ENCODE measurements around the gene PTGES3L.
A peak's percentile ranks its signal among the peaks of the same experiment; 100 is the strongest.
"Not testable (repeated sequence)": the region's sequence is repeated elsewhere in the genome, so short reads cannot be mapped to it uniquely, and the experiment has no call there.

The PTGES3L gene

GRCh38 chr17:42980274-42980765 lies 440 bp upstream of the PTGES3L start, which contains the start of gene RUNDC1:
TSS of gene RUNDC1 (plus strand) at chr17:42980565. CDS start at chr17:42980577, 12 bp downstream.
- peak; percentile 88 to 90 for DNase-seq (ENCODE audit: low read depth in 2 of 2)

- DNase-seq (ENCODE audit: low read depth in 2 of 2): not testable (repeated sequence)
Measured at GRCh38 chr17:42975701-42976100, 4.2 kb downstream of the PTGES3L start.

GRCh38 chr17:42975265-42975664 lies 4.6 kb downstream of the PTGES3L start:
- DNase-seq (ENCODE audit: low read depth in 2 of 2): no peak

GRCh38 chr17:42973323-42973722 lies 6.6 kb downstream of the PTGES3L start:
- not testable (repeated sequence) for DNase-seq (ENCODE audit: low read depth in 2 of 2)

- DNase-seq (ENCODE audit: low read depth in 2 of 2): no peak
Measured at GRCh38 chr17:42971589-42971988, 8.3 kb downstream of the PTGES3L start.

GRCh38 chr17:42969001-42969581 lies 10.8 kb downstream of the PTGES3L start:
- no peak for DNase-seq (ENCODE audit: low read depth in 2 of 2)

GRCh38 chr17:42967925-42968324 lies 12.0 kb downstream of the PTGES3L start:
- DNase-seq (ENCODE audit: low read depth in 2 of 2): no peak

- peak; percentile 85 to 87 for DNase-seq (ENCODE audit: low read depth in 2 of 2)
Measured at GRCh38 chr17:42964161-42964932, 15.5 kb downstream of the PTGES3L start, which contains the start of gene AARSD1. TSS of gene AARSD1 (minus strand) at chr17:42964454. CDS start at chr17:42964440, 14 bp downstream.

- DNase-seq (ENCODE audit: low read depth in 2 of 2): no peak
Measured at GRCh38 chr17:42953669-42954068, 26.2 kb downstream of the PTGES3L start.

GRCh38 chr17:42950044-42950783 lies 29.7 kb downstream of the PTGES3L start:
- DNase-seq (ENCODE audit: low read depth in 2 of 2): no peak

- no peak for DNase-seq (ENCODE audit: low read depth in 2 of 2)
Measured at GRCh38 chr17:42946812-42947211, 33.1 kb downstream of the PTGES3L start.

GRCh38 chr17:42944211-42944610 lies 35.7 kb downstream of the PTGES3L start:
- DNase-seq (ENCODE audit: low read depth in 2 of 2): no peak

- peak; percentile 3 to 9 for DNase-seq (ENCODE audit: low read depth in 2 of 2)
Measured at GRCh38 chr17:42937712-42938596, 41.9 kb downstream of the PTGES3L start.

- DNase-seq (ENCODE audit: low read depth in 2 of 2): no peak
Measured at GRCh38 chr17:42929497-42929844, 50.4 kb downstream of the PTGES3L start.

- DNase-seq (ENCODE audit: low read depth in 2 of 2): peak; percentile 12 to 48
Measured at GRCh38 chr17:42928714-42929496, 51.0 kb downstream of the PTGES3L start.

- DNase-seq (ENCODE audit: low read depth in 2 of 2): no peak
Measured at GRCh38 chr17:42924891-42925290, 55.0 kb downstream of the PTGES3L start.

GRCh38 chr17:42923472-42923871 lies 56.4 kb downstream of the PTGES3L start:
- not testable (repeated sequence) for DNase-seq (ENCODE audit: low read depth in 2 of 2)

- DNase-seq (ENCODE audit: low read depth in 2 of 2): no peak
Measured at GRCh38 chr17:42922294-42922693, 57.6 kb downstream of the PTGES3L start.

- DNase-seq (ENCODE audit: low read depth in 2 of 2): no peak
Measured at GRCh38 chr17:42920922-42921321, 59.0 kb downstream of the PTGES3L start.

GRCh38 chr17:42920106-42920900 lies 59.6 kb downstream of the PTGES3L start:
- no peak for DNase-seq (ENCODE audit: low read depth in 2 of 2)

All from stimulated activated CD8-positive, alpha-beta memory T cell treated with anti-CD3 and anti-CD28 coated beads, Interleukin-15, amount 100 ng/mL, for 48 hours (primary cell).